ENCODE results near the gene C4orf50. TPM values are rescaled to one million over a fixed set of nuclear protein-coding genes. Genes with fewer than 3 reads are reported as not detected.
A peak's percentile ranks its signal among the peaks of the same experiment; 100 is the strongest.

The C4orf50 gene
- total and polyA plus RNA-seq, 12 donors, result 0.08 to 1.4 (median 0.56) TPM; not detected in 4

DNA sequence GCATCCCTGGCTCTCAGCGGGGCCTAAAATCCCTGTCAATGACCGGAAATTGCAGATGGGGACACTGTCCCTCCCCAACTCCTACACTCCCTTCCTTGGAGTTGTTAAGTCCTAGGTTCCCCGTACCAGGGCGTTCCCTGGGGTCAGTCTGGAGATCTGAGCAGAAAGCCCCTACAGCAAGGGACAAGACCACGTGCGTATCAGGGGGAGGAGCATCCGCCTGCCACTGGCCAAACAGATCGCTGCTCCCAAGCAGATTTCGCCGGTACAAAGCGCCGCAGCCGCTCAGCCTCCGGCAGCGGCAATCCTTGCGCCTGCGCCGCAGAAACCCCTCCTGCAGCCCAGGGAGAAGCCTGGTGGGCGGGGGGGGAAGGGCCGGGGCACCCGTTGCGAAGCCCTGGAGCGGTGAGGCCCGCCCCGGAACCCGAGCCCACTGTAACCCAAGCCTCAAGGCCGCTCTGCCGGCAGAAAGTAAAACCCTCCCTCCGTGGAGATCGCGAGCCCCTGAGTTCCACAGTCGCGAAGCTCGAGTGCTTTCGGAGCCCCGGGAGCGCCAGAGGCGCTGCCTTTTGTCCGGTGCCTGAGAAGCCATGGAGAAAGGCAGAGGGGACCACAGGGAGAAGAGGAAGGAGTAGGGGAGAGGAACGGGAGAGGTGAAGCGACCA is 128.0 kb downstream of the C4orf50 start:
- no peak for TF ChIP-seq POLR2A (IDR thresholded peaks at IDR 0.05)
- TF ChIP-seq, protein P1, sequence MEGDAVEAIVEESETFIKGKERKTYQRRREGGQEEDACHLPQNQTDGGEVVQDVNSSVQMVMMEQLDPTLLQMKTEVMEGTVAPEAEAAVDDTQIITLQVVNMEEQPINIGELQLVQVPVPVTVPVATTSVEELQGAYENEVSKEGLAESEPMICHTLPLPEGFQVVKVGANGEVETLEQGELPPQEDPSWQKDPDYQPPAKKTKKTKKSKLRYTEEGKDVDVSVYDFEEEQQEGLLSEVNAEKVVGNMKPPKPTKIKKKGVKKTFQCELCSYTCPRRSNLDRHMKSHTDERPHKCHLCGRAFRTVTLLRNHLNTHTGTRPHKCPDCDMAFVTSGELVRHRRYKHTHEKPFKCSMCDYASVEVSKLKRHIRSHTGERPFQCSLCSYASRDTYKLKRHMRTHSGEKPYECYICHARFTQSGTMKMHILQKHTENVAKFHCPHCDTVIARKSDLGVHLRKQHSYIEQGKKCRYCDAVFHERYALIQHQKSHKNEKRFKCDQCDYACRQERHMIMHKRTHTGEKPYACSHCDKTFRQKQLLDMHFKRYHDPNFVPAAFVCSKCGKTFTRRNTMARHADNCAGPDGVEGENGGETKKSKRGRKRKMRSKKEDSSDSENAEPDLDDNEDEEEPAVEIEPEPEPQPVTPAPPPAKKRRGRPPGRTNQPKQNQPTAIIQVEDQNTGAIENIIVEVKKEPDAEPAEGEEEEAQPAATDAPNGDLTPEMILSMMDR (IDR thresholded peaks at IDR 0.05), result no peak

DNA sequence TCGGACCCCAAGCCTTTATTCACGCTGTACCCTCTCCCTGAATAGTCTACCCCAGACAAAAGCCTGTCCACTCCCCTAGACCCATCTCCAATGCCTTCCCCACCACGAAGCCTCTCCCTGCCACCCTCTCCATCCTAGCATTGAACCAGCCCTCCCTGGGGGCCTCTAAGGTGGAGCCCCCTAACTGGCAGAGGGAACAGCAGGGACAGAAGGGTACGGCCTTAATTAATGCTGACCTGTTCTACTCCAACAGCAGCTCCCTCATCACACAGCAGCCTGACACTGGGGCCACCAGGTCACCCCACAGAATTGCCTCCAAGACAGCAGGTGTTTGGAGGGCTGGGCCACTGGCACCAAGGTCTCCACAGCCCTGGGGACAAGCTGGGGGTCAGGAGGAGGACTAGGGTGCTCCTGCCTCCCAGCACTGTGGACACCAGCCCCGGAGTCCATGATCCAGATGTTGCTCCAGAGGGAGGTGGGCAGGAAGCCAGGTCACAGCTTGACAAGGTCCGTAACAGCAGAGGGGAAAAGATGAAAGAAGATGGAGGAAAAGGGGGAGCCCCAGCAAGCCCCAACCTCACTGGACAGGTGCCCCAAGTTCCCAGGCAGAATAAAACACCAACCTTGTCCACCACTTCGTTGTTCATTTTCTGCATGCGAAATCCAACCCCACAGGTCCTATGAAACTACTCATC is 129.1 kb downstream of the C4orf50 start:
- WGBS, 4 donors, result 18 to 24% (median 19%) methylated on average over 7 to 8 of the region's 8 CpGs
- DNase-seq, result no peak
- Histone ChIP-seq H3K36me3 (replicated peaks in 1 of 2) (no peaks in the 10 kb centered on the region), H3K9me3 (replicated peaks in 1 of 3) (no peaks in the 10 kb centered on the region), H3K27ac (no peak overlapping the region), H3K27me3 (peaks cover 61% of the 10 kb centered on the region), H3K4me3 (no peak overlapping the region), H3K4me1 (replicated peaks in 1 of 2) (no peaks in the 10 kb centered on the region)
- intact Hi-C loops (cut with DNase I), result no loop called here
- no peak for TF ChIP-seq POLR2A (IDR thresholded peaks at IDR 0.05)
- TF ChIP-seq, protein P1 (IDR thresholded peaks at IDR 0.05), result no peak

More for the DNA sequence above, 128.0 kb downstream of the C4orf50 start:
- Histone ChIP-seq H3K9me3 (replicated peaks in 1 of 3) (no peaks in the 10 kb centered on the region), H3K4me1 (replicated peaks in 1 of 2) (no peaks in the 10 kb centered on the region), H3K4me3 (no peak overlapping the region), H3K36me3 (replicated peaks in 1 of 2) (no peaks in the 10 kb centered on the region), H3K27ac (peak overlapping the region in 1 of 5 donors; percentile 26), H3K27me3 (peaks cover 65% of the 10 kb centered on the region)
- peak in 1 of 7 donors; percentile 83 for DNase-seq
- intact Hi-C loops (cut with DNase I), result no loop called here
- 1 to 3% (median 2%) methylated on average over 11 to 41 of the region's 41 CpGs for WGBS, 4 donors

DNA sequence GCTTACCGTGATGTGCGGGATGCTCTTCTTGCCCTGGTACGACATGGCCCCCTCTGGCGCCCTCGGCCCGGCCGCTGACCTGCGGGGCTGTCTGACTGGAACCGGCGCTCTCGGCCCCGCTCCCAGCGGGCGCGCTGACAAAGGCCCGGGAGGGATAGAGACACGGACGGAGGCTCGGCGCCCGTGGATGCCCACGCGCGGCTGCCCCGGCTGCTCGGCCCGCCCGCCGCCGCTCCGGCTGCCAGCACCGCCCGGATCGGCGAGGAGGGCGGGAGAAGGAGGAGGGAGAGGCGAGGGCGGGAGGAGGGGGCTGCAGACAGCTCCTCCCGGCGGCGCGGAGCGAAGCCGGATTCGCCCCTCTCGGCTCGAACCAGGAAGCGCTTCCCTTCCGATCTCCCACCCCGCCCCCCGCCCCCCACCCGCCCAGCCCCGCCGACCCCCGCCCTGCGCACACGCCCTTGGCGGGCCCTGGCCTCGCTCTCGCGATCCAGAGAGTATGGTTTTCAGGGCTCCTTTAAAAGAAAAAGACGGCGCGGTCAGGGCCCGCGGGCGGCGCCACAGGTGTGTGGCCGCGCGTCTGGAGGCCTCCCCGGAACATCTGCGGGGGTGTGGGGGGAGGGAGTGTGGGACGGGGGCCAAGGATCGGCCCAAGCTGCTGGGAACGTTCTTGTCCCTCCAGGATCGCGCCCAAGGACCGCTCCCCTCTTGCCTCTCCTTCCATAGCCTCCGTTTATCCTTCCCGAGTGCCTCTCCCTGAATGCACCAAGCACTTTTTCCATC is 129.8 kb downstream of the C4orf50 start:
- no peaks in the 10 kb centered on the region for H3K36me3 ChIP-seq (replicated peaks in 1 of 2)
- H3K4me1 ChIP-seq (replicated peaks in 1 of 2), result no peaks in the 10 kb centered on the region
- peaks cover 56% of the 10 kb centered on the region for H3K27me3 ChIP-seq
- TF ChIP-seq POLR2A (IDR thresholded peaks at IDR 0.05), result no peak
- TF ChIP-seq, protein P1 (IDR thresholded peaks at IDR 0.05), result no peak
- intact Hi-C loops (cut with DNase I), result no loop called here
- no peaks in the 10 kb centered on the region for H3K9me3 ChIP-seq (replicated peaks in 1 of 3)
- H3K27ac ChIP-seq, result peak overlapping the region in 1 of 5 donors; percentile 34
- peak overlapping the region in 1 of 4 donors; percentile 29 for H3K4me3 ChIP-seq
- WGBS, 4 donors, result 0 to 3% (median 1%) methylated on average over 9 to 81 of the region's 81 CpGs
- DNase-seq, result no peak
